GM19455 (cell line): Measurements from ENCODE around the gene NELL1.

ENCODE experiments used
- ATAC-seq: cut with Tn5 transposase; IDR thresholded peaks from one replicate; pipeline ENCODE4 v1.9.1; 2021; ENCODE audit not compliant: unreplicated experiment

NELL1 gene

DNA sequence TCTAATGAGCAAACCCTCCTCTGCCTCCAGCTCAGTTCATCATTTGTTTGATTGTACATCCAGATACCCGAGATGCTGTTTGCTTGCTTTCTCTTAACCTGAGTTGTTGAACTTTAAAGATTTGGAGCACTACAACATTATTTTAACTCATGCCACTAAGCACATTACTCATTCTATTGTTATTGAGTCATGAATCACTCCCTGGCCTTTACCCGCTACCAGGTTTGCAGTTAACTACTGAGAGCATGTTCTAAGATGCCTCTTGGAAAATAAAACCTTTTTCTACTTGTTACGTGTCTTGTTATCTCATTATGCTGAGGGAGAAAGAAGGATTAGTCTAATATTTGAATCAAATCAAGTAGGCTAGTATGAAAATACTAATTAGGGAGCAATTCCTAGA is 802.9 kb downstream of the NELL1 start:
- ATAC-seq = no peak

GRCh38 chr11:21474529-21474928 is 805.1 kb downstream of the NELL1 start:
- no peak for ATAC-seq

- ATAC-seq = no peak
These were observed 805.9 kb downstream of the NELL1 start for GRCh38 chr11:21475276-21475675.

DNA sequence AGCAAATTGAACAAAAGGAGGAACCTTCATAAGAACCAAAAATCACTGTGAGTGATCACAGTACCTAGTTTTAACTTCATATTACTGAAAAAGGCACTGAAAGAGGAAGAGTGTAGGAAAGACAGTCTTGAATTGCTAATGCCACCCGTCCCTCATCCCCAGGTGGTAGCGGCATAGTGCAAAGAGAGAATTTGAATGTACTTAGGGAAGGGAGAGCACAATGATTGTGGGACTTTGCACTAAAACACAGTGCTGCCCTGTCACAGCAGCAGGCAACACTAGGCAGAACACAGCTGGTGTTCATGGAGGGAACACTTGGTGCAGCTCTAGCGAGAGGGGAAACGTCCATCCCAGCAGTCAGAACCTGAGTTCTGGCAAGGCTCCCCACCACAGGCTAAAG is 807.2 kb downstream of the NELL1 start:
- no peak for ATAC-seq

GRCh38 chr11:21480240-21480639 is 810.9 kb downstream of the NELL1 start:
- ATAC-seq = no peak

DNA sequence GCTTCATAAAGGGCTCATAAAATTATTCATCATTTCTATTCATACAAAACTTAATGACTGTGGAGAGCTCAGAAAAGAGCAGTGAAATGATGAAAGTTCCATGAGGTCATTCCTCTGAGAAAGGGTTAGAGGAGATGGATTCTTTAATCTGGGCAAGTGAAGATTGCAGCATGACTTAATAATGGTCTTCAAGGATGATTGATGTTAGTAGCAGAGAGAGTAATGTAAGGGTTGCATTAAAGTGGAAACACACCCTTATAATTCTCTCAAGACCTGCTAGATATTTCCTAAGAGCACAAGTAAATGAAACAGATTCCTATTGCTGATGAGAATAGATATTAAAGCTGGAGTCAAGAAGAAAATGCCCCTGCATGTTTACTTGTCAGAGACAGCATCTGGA is 811.9 kb downstream of the NELL1 start:
- no peak for ATAC-seq

GRCh38 chr11:21484039-21484438 is 814.7 kb downstream of the NELL1 start:
- no peak for ATAC-seq

DNA sequence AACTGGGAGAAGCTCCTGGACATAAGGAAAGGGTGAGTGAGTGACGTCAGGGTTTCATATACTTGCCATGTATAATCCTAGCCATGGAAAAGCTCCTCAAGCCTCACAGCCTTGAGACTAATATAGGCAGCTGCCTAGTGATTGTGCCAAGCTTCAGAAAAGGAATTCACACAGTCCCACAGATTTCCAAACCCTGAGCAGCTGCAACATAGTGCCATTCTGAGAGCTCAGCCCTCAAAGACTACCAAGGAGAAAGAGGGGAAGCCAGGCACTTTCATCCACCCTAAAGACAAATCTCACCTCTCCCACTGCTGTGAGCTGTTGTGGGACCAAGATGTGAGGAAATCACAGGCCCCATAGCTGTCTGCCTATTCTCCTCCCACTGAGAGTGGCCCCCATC is 815.6 kb downstream of the NELL1 start:
- ATAC-seq = no peak

GRCh38 chr11:21485426-21485825 is 816.0 kb downstream of the NELL1 start:
- no peak for ATAC-seq

DNA sequence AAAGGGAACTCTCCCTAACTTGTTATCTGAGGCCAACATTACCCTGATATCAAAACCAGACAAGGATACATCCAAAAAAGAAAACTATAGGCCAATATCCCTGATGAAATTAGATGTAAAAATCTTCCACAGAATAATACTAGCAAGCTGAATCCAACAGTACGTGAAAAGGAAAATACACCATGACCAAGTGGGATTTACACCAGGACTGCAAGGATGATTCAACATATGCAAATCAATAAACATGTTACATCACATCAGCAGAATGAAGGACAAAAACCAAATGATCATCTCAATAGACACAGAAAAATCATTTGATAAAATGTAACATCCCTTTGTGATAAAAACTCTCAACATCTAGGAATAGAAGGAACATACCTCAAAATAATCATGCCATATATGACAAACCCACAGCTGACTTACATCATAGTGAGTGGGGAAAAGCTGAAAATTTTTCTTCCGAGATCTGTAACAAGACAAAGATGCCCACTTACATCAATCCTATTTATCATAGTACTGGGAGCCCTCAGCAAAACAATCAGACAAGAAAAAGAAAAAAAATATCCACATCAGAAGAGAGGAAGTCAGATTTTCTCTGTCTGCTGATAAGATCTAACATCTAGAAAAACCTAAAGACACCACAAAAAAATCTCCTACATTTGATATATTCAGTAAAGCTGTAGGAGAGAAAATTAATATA is 820.2 kb downstream of the NELL1 start:
- ATAC-seq = no peak

DNA sequence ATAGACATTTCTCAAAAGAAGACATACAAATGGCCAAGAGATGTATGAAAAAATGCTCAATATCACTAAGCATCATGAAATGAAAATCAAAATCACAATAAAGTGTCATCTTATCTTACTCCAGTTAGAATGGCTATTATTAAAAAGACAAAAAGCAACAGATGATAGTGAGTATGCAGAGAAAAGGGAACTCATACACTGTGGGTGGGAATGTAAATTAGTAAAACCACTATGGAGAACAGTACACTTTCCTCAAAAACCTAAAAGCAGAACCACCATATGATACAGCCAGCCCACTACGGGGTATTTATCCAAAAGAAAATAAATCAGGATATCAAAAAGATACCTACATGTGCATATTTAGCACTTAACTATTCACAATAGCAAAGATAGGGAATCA is 823.5 kb downstream of the NELL1 start:
- ATAC-seq = no peak

- ATAC-seq = no peak
These were observed 825.6 kb downstream of the NELL1 start for GRCh38 chr11:21494946-21495345.

DNA sequence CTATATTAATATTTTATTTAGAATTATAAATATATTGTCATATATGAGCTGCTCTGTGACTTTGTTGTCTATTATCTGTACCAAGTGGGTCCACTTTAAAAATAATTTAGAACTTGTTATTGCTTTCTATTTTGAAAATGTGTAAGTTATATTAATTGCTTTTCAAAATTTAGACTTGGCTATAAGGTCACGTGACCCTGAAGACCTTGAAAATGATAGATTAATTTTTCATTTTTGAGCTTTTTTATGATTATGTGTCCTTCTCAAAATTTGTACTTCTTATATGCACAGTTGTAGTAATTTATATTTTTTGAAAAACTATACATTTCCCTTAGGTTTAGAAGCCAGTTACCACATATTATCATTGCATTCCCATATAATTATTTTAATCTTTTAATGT is 826.5 kb downstream of the NELL1 start:
- ATAC-seq = no peak

DNA sequence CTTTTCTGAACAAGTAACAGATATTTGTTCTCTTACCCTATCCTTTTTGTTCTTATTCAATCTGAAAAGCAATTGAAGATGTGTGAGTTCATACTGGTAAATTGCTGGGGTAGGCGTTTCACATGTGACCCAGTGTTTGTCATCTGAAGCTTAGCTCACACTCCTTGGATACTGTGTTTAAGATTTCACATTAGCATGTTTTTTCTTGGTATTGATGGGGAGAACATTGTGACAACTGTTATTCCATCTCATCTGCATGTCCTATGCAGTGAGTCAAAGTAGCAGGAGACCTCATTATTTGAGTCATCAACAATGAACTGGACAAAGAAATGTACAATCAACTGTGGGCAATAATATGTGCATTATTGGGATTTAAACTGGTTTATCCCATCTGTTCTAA is 831.9 kb downstream of the NELL1 start:
- no peak for ATAC-seq

DNA sequence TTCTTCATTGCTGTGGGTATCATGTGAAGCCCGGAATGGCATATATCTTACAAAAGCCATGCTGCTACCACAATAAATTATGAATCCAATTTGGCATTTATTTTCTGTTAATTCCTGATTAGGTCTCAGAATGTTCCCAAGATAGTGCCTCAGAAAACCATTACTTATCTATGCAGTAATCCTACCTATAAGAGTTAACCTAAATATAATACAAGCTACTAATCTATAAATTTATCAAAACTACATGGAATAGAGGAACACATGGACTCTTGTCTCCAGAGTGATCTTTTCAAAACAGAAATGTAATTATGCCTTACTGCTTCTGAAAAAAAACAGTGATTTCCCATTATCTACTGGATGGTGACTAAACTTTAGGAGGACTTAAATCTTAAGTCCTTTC is 835.7 kb downstream of the NELL1 start:
- no peak for ATAC-seq

DNA sequence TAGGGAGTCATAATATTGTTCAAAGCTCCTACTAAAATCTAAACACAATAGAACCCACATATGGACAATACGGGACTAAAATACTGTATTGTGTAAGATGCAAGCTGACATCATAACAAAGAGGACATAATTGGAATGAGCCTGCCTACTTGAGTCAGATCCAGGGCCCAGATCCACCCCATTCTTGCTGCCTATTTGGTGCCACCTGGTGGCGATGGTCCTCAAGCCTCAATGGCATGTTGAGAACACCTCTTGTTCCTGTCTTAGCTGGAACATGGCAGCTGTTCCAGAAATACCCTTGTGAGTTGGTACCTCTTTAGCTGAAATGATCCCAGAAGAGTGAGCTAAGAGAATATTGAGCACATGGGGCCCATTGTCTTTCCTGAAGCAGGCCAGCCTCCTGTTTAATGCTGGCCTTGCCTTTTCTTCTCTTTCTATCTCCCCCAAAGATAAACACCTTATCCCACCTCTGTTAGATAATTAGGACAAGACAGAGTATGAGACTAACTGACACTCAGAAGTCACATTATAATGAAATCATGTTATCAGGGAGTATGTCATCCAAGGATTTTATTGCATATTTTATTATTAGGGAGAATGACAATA is 842.6 kb downstream of the NELL1 start:
- ATAC-seq = peak; percentile 67

DNA sequence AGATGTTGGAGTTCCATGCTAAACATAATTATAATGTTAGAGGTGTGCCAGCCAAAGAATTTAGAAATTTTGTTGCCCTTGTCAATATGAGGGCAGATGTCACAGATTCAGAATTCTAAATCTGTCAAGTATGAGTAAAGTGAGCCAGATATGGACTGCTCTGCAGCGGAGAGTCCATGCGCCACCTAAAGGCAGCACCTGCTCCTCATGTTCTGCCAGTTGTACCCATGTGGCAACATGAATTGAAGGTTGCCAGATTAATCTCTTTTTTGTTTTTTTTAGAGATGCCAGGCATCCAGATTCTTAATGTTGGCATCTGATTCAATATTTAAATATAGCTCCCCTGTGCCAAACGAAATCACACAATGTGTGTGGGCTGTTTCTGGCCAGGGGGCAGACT is 844.9 kb downstream of the NELL1 start:
- ATAC-seq = no peak

DNA sequence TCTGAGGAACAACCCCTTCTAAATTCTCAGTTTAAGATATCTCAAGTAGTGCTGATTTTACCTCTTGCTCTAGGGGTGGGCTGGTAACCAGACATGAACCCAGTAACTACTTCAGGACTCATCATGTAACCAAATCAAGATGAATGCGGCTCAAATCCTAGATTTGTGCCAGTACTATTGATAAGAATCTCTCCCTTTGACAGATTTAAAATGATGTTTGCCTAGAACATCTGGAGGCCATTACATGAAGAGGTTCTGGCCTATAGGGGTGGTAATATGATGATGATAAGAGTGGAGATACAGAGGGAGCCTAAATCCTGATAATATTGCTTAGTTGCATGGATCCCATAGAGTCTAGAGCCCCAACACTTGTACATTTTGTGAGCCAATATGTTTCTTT is 850.9 kb downstream of the NELL1 start:
- no peak for ATAC-seq

- no peak for ATAC-seq
These were observed 859.8 kb downstream of the NELL1 start for GRCh38 chr11:21529187-21529586.

DNA sequence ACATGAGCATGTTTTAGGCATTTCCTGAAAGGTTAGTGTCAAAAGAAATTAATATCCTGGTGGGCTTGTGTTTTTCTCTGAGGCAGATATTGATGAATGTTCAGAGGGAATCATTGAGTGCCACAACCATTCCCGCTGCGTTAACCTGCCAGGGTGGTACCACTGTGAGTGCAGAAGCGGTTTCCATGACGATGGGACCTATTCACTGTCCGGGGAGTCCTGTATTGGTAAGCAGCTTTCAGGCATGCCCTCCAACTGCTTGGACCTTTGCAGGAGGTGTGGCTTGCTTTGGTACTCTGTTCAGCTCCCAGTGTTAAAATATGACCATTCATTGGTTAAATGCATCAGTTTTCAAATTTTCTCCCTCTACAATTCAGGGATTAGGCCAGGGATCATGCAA is 864.9 kb downstream of the NELL1 start:
- ATAC-seq = no peak

GRCh38 chr11:21537980-21538379 is 868.6 kb downstream of the NELL1 start:
- ATAC-seq = no peak

DNA sequence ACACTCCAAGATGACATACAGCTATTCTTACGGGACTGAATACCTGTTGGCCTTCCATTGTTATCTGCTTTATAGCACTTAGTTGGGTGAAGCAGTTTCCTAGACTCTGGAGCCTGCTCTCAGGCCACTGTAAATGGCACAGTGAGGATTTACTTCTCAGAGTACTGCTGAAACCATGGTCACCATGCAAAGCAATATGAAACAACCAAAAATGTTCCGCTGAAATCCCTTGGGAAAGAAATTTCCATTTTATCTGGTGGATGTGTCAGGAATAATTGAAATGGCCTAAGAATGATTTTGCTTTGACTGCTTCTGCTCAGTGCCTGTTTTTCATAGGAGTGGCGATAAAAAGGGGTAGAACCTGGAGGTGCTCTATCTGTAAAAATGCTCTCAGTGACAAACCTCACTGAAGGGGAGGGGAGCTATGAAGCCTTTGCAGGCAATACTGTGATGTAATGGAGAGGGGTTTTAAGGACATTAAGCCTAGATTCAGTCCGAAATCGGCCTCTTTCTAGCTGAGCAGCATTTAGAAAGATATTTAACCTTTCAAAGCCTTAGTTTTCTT is 871.9 kb downstream of the NELL1 start:
- ATAC-seq = no peak

DNA sequence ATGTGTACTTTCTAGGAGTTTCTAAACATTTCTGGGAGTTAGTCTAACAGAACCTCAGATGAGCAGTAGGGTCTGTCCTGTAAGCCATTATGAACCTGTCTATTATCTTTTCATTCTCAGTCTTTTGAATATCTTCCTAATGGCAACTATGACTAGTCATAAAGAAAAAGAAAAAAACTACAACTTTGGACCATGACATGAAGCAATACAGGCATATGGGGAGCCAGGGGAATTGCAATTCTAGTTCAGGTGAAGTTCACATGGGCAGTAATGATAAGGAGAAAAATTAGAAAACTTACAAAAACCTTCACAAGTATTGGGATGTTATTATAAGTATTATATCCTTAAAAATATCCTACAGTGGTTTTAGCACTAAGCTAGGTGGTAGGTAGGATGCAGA is 874.5 kb downstream of the NELL1 start:
- no peak for ATAC-seq
